ENCODE data around the gene LIMK1. TPM values are rescaled to one million over a fixed set of nuclear protein-coding genes. Genes with fewer than 3 reads are reported as not detected.

The LIMK1 gene
- total RNA-seq, 2 donors from 2014 or later, result 19.7 to 19.9 TPM

GRCh38 chr7:74141705-74142104, 58.1 kb downstream of the LIMK1 start:
- Histone ChIP-seq H3K9me3 (no peaks in the 10 kb centered on the region), H3K4me1 (ENCODE audit: control insufficient read depth in 1 of 2, low read depth in 2 of 2) (no peaks in the 10 kb centered on the region), H3K4me3 (no peak overlapping the region), H3K27ac (no peak overlapping the region), H3K27me3 (replicated peaks; ENCODE audit: insufficient read depth) (no peaks in the 10 kb centered on the region), H3K36me3 (no peaks in the 10 kb centered on the region)
- TF ChIP-seq CTCF (IDR thresholded peaks at IDR 0.05), result no peak
- no peak for ATAC-seq (ENCODE audit: insufficient number of reproducible peaks, low FRiP score, low read depth)
- no peak for DNase-seq (ENCODE audit: low spot score)

- ATAC-seq (ENCODE audit: insufficient number of reproducible peaks, low FRiP score, low read depth), result no peak
- no peak for TF ChIP-seq CTCF (IDR thresholded peaks at IDR 0.05)
- Histone ChIP-seq H3K36me3 (no peaks in the 10 kb centered on the region), H3K27ac (no peak overlapping the region), H3K4me3 (no peak overlapping the region), H3K9me3 (no peaks in the 10 kb centered on the region), H3K4me1 (ENCODE audit: control insufficient read depth in 1 of 2, low read depth in 2 of 2) (no peaks in the 10 kb centered on the region), H3K27me3 (replicated peaks; ENCODE audit: insufficient read depth) (no peaks in the 10 kb centered on the region)
- no peak for DNase-seq (ENCODE audit: low spot score)
Measured at GRCh38 chr7:74143383-74143782, 59.8 kb downstream of the LIMK1 start.

DNA sequence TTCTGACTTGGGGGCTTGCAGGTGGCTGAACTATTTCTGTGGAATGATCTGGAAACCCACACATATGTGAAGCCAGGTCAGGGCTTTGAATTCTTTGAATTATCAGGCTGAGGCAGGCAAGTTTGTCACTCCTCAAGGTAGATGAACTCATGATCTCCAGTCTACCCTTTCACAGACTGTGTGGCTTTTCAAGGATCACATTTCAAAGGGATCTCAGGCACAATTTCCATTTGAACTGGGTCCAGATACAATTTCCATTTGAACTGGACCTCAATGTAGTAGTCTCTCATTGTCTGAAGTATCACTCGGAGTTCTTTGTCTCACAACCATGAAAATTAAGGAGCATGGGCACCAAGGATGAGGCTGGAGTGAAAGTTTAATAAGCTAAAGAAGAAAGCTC, 64.9 kb downstream of the LIMK1 start:
- Histone ChIP-seq H3K27me3 (replicated peaks; ENCODE audit: insufficient read depth) (no peaks in the 10 kb centered on the region), H3K4me3 (no peak overlapping the region), H3K36me3 (no peaks in the 10 kb centered on the region), H3K27ac (no peak overlapping the region), H3K9me3 (no peaks in the 10 kb centered on the region), H3K4me1 (ENCODE audit: control insufficient read depth in 1 of 2, low read depth in 2 of 2) (no peaks in the 10 kb centered on the region)
- ATAC-seq (ENCODE audit: insufficient number of reproducible peaks, low FRiP score, low read depth), result no peak
- no peak for DNase-seq (ENCODE audit: low spot score)
- TF ChIP-seq CTCF (IDR thresholded peaks at IDR 0.05), result no peak

DNA sequence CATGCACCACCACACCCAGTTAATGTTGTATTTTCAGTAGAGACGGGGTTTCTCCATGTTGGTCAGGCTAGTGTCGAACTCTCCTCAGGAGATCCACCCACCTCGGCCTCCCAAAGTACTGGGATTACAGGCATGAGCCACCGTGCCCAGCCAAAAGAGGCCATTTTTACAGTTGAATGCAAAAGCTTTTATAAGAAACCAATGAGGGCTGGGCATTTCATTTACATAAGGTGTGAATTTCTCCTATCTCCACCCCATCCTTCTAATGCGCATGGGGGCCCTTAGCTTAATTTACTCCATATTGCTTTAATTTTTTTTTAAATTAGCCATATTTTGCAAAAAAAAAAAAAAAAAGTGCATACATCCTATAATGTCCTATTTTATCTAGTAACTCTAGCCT, 65.5 kb downstream of the LIMK1 start:
- no peaks in the 10 kb centered on the region for H3K9me3 ChIP-seq
- no peaks in the 10 kb centered on the region for H3K27me3 ChIP-seq (replicated peaks; ENCODE audit: insufficient read depth)
- no peak overlapping the region for H3K4me3 ChIP-seq
- H3K4me1 ChIP-seq (ENCODE audit: control insufficient read depth in 1 of 2, low read depth in 2 of 2), result no peaks in the 10 kb centered on the region
- TF ChIP-seq CTCF (IDR thresholded peaks at IDR 0.05), result no peak
- H3K36me3 ChIP-seq, result no peaks in the 10 kb centered on the region
- no peak for ATAC-seq (ENCODE audit: insufficient number of reproducible peaks, low FRiP score, low read depth)
- no peak overlapping the region for H3K27ac ChIP-seq
- DNase-seq (ENCODE audit: low spot score), result no peak

GRCh38 chr7:74149603-74150002, 66.0 kb downstream of the LIMK1 start:
- ATAC-seq (ENCODE audit: insufficient number of reproducible peaks, low FRiP score, low read depth) (no peak), DNase-seq (ENCODE audit: low spot score) (no peak)
- no peak for TF ChIP-seq CTCF (IDR thresholded peaks at IDR 0.05)
- Histone ChIP-seq H3K27me3 (replicated peaks; ENCODE audit: insufficient read depth) (no peaks in the 10 kb centered on the region), H3K4me1 (ENCODE audit: control insufficient read depth in 1 of 2, low read depth in 2 of 2) (no peaks in the 10 kb centered on the region), H3K4me3 (no peak overlapping the region), H3K9me3 (no peaks in the 10 kb centered on the region), H3K27ac (no peak overlapping the region), H3K36me3 (no peaks in the 10 kb centered on the region)
